HG03378 (cell line): Measurements from ENCODE around the gene ATXN1.

Experiments
- ATAC-seq: cut with Tn5 transposase; IDR thresholded peaks from one replicate; pipeline ENCODE4 v1.9.1; 2021; ENCODE audit warnings: mild to moderate bottlenecking, moderate library complexity; ENCODE audit not compliant: unreplicated experiment

Gene ATXN1

DNA sequence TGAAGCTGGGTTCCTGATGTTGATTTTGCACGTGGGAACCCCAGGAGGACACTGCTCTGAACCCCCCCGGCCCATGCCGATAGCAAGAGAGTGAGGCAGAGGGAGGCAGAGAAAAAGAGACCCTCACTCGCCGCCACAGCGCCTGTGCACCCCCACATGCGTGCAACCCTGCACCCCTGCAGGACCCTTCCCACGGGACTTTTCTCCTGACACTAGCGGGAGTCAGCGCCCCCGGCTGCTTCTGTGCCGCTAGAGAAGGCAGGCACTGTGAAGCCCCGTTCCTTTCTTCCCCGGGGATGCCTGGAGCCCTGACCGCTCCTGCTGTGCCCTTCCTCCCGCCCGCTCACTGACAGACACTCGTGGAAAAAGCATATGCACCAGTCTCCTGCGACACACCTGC is 455.5 kb downstream of the ATXN1 start:
- peak; percentile 32 for ATAC-seq

DNA sequence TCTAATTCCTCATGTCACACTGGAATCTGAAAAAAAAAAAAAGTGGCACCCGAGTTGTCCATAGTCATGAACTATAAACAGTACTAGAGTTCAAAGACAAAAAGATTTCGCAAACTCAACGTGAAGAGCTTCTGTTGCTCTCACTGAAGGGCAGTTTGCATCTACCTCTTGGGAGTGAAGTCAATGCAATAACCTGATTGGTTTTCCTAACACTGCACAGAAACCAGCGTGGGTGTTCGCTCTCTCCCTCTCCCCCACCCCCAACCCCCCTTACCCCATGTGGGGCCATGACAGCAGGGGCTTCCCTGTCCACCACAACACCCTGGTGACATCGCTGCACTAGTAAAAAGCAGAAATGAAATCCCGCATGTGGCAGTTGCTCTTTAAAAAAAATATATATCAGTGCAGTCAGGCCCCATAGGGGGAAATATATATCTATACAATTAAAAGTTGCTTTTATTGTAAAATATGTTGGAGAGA is 456.0 kb downstream of the ATXN1 start:
- peak; percentile 85 for ATAC-seq

- no peak for ATAC-seq
Measured at GRCh38 chr6:16302721-16303552, 458.3 kb downstream of the ATXN1 start.

GRCh38 chr6:16301511-16301910 is 459.7 kb downstream of the ATXN1 start:
- ATAC-seq, result no peak

GRCh38 chr6:16299861-16300260 is 461.4 kb downstream of the ATXN1 start:
- ATAC-seq, result no peak

DNA sequence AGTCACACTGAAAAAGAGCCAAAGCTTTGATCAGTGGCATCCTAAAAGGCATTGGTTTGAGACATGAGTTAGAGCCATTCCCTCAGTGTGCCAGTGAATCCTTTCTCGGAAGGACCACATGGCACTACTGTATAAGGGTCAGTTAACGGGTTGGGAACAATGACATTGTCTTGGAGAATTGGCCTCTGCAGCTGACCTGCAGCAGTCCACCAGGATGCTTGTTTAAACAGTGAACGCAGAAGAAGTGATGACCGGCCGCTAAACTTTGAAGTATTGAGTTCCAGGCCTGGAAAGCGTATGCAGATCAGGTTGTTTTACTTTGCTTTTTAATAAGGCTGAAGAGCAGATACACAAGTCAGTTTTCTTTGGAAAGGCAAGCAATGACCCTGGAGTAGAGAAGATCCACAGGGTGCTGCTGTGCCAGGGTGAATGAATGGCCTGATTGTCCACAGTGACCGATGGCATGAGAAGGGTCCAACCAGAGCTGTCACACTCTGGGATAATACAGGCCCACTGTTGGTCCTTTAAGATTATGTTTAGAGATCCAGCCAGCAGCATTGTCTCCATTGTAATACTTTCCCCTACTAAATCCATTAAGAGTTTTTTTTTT is 465.1 kb downstream of the ATXN1 start:
- ATAC-seq, result no peak

GRCh38 chr6:16295471-16295870 is 465.8 kb downstream of the ATXN1 start:
- no peak for ATAC-seq

DNA sequence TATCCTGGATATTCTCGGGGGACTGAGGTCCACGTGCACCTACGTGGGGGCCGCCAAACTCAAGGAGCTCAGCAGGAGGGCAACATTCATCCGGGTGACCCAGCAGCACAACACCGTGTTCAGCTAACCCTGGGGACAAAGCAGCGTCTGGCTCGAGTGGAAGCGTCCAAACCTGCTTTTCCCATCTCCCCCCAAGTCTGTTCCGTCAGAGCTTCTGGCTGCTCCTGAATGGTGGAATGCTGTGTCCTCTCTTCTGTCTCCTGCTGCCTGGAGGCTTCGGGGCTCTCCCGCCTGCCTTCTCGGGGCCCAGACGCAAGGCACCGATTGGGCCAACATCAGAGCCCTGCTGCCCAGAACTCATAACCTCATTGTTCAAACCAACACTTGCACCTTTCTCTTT is 466.2 kb downstream of the ATXN1 start:
- ATAC-seq, result no peak

DNA sequence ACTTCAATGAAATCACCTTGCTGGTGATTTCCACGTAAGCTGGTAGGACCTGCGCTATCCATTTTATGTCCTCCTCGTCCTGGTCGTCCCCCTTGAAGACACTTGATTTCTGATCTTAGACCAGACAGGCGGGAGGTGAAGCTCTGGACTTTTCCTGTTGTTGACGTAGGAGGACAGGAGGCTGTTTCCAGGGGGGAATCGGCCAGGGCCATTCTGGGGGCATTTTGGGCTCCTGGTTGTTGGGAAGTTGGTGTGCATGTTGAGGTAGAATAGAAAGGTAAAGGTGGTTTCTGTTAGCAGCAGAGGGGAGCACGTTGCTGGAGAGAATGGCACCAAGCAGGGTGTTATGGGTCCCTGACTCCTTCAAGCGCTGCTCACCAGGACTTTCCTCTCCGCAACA is 466.9 kb downstream of the ATXN1 start:
- ATAC-seq, result no peak

GRCh38 chr6:16292942-16293341 is 468.3 kb downstream of the ATXN1 start:
- ATAC-seq, result no peak

DNA sequence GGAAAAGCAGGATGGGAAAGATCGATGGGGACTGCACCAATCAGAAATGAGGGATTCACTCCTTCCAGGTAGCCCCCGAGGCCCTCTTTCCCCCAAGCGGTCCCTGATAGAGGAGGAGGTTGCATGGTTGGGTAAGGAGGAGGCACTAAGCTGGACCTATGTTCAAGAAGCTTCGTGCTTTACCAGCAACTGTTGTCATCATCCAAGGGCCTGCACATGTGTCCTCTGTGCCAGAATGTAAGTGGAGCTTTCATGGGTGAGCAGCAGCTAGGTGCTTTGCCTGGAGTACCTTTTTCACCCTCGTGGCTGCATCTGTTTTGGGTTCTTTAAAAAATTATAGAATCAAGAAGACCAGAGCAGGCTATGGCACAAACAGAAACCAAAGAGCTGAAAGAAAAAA is 468.8 kb downstream of the ATXN1 start:
- no peak for ATAC-seq

DNA sequence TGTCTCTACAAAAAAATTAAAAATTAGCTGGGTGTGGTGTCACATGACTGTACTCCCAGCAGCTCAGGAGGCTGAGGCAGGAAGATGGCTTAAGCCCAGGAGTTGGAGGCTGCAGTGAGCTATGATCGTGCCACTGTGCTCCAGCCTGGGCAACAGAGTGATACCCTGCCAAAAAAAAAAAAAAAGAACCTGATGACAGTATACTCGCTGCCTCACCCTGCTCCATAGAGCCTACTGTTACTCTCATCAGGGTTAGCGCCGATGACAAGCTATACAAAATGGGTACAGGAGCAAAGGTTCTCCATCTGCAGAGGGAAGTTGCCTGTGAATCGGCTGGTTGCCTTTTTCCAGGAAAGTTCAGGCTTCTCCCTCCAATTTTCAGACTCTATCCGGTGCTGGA is 469.5 kb downstream of the ATXN1 start:
- ATAC-seq, result no peak

DNA sequence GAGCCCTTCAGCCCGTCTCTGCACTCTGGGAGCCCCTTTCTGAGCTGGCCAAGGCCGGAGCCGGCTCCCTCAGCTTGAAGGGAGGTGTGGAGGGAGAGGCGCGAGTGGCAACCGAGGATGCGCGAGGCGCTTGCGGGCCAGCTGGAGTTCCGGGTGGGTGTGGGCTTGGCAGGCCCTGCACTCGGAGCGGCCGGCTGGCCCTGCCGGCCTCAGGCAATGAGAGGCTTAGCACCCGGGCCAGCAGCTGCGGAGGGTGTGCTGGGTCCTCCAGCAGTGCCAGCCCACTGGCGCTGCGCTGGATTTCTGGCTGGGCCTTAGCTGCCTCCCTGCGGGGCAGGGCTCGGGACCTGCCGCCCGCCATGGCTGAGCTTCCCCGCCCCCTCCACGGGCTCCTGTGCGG is 473.1 kb downstream of the ATXN1 start:
- no peak for ATAC-seq

DNA sequence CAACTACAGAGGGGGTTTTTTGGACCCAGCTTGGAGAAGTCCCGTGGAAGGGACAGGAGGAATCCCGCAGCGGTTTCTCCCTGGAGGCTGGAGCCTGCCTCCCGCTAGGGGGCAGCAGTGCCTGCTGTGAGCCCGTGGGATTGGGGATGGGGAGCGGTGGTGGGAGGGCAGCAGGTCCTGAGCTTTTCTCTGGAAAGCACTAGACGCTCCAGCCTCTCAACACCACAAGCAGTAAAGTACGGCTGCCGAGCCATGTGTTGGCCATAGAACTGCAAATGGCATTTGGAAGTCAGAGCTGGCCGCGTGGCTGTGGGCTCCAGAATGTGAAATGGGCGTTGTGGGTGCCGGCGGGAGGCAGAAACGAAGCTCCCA is 475.1 kb downstream of the ATXN1 start:
- ATAC-seq, result no peak

- no peak for ATAC-seq
Measured at GRCh38 chr6:16285467-16286150, 475.7 kb downstream of the ATXN1 start.

GRCh38 chr6:16284472-16284871 is 476.8 kb downstream of the ATXN1 start:
- ATAC-seq, result no peak

- no peak for ATAC-seq
Measured at GRCh38 chr6:16282370-16282769, 478.9 kb downstream of the ATXN1 start.

- ATAC-seq, result no peak
Measured at GRCh38 chr6:16279243-16279642, 482.0 kb downstream of the ATXN1 start.

DNA sequence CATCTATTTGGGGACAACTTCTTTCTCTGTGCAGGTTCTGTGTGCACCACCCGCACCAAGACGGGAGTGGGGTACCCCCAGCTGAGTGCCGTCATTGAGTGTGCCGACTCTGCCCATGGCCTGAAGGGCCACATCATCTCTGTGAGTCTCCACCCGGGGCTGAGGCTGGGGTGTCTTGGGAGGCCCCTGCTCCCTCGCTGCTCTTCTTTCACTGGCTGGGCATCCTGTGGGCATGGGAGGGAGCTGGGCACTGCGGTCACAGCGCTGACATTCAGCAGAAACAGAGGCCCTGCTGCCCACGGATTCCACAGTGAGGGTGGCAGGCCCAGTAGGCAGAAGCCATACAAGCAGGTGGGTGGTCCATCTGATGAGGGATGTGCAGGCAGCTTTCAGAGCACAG is 482.5 kb downstream of the ATXN1 start:
- no peak for ATAC-seq

DNA sequence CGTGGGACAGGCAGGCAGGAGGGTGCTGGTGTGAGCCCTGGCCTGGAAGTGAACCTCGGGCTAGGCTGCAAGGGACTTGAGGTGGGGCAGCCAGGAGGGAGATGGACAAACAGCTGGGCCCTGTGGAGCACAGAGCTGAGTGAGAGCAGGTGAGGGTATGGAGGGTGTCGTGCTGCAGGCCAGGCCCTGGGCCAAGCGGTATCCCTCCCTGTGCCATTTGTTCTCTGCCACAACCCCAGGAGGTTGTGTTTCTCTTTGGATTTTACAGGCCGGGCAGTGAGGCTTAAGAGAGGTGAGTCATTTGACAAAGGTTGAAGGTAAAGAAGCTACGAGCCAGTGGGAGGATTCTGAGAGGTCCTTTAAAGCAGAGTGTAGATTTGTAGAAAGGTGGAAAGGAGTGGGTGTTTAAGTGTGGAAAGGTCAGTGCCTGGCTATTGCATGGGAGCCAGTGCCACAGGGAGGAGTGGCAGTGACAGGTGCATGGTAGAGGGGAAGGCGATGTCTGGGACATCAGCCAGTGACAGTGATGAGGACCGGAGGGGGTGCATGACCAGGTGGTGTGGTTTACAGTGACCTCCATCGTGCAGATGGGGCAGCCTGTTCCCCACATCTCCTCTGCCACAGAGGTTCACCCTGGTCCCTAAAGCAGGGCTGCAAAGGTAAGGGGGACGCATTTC is 483.1 kb downstream of the ATXN1 start:
- ATAC-seq, result no peak
